HK-2 (cell line): ENCODE measurements around the gene KLF7.

Source experiments
- DNase-seq: peaks from one replicate; pipeline ENCODE4 v3.0.0-alpha.2; 2018; ENCODE audit not compliant: unreplicated experiment

Gene KLF7

DNA sequence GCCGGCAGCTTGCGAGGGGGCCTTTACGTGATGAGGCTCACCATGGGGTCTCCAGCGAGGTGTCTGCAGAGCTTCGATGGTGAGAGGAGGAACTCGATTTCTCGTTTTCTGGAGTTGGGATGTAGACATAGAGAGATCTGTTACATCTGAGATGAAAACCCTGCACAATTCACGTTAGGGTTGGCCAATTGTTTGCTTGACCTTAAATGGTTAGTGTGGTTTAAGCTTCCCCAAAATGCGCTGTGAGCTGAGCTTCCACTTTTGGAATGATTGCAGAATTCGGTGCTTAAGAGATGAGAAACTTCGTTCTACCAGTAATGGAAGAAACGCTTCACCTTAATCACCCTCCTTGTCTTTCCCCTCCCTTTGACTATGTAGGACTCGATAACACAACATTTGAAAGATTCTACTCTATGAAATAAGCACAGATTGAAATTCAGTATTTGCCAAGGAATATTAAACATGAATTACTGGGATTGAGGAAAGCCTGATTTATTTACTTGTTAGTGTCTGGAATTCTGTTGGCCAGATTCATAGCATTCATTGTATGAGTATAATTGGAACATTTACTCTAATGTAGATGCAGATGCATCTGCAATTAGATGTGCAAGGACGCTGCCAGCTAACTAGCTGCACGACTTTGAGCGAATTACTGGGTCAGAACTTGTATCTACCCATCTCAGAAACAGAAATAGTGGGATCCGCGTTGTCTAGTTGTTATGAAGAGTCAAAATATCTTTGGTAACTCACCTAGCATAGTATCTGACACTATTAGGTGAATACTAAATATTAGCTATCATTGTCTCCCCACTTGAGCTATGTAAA, 1.6 kb upstream of the KLF7 start:
- DNase-seq = no peak

GRCh38 chr2:207166349-207167098, 776 bp upstream of the KLF7 start:
- peak; percentile 81 for DNase-seq

DNA sequence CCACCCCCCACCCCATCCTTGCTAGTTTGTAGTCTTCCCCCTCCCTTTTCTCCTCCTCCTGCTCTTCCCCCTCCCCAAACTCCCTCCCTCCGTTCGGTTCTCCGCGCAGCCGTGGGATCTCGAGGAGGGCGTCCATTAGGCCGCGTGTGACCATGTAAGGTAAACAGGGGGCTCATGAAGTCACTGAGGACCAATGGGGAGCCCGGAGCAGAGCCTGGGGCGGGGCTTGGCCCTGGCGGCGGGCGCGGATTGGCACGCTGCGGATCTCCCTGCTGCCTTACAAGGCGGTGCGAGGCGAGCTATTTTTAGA, 246 bp upstream of the KLF7 start:
- DNase-seq = peak; percentile 99

DNA sequence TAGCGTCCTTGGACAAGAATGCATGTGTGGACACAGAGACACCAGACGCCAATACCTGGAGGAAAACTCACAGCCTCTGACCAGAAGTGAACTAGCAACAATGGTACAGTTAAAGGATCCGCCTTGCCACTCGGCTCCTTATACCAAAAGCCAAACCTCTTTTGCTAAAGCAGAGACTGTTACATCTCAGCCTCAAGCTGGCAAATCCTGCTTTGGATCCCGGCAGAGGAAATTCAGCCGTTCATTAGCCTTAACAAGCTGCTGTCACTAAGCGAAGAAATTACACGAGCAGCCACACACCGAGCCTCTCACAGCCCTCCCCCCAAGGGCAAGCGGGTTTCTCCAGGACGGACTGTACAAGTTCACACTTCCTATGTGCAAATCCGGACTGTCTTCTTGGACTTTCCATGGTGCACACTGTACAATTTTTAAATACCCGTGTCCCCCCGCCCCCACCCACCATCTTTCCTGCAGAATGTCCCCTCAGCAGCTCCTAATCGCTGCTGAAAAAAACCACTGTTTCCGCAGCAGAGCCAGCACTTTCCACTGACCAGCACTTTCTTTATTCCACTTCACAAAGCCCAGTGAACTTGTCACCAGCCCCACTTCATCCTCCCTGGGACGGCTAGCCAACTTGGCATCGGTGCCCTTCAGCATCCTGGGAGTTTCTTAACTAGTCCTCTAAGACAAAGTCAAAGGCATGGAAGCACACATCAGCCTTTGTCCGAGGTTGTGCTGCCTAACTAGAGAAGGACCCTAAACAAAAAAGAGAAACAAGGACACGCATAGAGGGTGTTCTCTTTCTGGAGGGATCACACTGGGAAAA, 1.5 kb downstream of the KLF7 start:
- DNase-seq = peak; percentile 60

- DNase-seq = no peak
These were observed 2.1 kb downstream of the KLF7 start for GRCh38 chr2:207163756-207164005.

- DNase-seq = peak; percentile 53
These were observed 2.5 kb downstream of the KLF7 start for GRCh38 chr2:207163053-207163755.

GRCh38 chr2:207162316-207162715, 3.4 kb downstream of the KLF7 start:
- no peak for DNase-seq

DNA sequence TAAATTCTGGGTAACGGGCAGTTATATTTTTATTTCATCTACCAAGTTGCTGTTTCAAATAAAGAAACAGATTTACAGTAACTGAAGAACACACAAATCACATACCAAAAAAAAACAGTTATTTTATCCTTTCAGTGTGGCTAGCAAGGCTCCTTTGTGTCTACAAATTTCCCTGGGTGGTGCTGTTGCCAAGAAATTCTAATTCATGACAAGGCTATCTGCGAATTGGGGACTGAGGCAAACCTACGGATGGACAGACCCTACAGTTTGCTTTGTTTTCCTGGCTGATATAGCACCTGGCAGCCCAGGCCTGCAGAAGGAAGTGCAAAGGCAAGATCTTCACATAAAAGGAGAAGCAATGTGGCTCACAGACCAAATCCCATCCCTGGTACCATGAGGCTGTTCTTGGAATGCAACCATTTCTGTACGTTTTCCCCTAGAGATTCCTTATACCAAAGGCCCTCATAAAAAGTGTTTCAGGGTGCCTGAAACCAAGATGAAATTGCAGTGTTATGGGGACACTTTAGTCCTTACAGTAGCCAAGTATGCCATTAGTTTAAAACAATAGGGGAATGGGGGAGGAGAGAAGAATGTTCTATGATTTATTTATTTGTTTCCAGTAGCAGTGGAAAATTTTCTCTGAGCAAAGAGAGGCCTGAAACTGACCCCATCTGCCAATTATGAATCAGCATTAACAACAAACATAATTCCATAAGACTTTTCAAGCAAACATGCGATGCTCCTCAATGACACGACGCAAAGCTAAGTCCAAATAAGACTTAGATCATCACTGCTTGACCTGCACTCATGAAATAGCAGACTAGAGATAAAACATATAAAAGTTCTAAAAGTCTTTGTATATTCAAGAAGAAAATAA, 4.3 kb downstream of the KLF7 start:
- no peak for DNase-seq

DNA sequence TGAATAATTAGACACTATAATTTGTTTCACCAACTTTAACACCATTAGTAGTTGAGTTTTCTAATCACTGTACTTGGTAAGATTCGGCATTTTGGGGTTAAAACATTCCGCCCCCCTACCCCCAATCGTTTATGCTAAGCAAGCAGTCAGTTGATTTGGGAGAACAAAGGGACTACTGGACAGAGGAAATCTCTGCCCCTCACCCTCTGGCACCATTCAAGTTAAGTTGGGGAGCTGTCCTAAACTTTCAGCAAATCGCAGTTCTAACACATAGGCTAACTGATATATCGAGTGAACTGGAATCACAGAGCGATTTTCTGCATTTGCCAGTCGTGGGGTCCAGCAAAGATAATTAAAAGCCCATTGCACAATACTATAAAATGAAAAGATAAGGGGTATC, 5.6 kb downstream of the KLF7 start:
- DNase-seq = no peak

- no peak for DNase-seq
These were observed 6.7 kb downstream of the KLF7 start for GRCh38 chr2:207159002-207159401.

GRCh38 chr2:207157731-207158130, 8.0 kb downstream of the KLF7 start:
- no peak for DNase-seq

- DNase-seq = no peak
These were observed 8.6 kb downstream of the KLF7 start for GRCh38 chr2:207157162-207157481.

- DNase-seq = no peak
These were observed 9.1 kb downstream of the KLF7 start for GRCh38 chr2:207156451-207157161.

DNA sequence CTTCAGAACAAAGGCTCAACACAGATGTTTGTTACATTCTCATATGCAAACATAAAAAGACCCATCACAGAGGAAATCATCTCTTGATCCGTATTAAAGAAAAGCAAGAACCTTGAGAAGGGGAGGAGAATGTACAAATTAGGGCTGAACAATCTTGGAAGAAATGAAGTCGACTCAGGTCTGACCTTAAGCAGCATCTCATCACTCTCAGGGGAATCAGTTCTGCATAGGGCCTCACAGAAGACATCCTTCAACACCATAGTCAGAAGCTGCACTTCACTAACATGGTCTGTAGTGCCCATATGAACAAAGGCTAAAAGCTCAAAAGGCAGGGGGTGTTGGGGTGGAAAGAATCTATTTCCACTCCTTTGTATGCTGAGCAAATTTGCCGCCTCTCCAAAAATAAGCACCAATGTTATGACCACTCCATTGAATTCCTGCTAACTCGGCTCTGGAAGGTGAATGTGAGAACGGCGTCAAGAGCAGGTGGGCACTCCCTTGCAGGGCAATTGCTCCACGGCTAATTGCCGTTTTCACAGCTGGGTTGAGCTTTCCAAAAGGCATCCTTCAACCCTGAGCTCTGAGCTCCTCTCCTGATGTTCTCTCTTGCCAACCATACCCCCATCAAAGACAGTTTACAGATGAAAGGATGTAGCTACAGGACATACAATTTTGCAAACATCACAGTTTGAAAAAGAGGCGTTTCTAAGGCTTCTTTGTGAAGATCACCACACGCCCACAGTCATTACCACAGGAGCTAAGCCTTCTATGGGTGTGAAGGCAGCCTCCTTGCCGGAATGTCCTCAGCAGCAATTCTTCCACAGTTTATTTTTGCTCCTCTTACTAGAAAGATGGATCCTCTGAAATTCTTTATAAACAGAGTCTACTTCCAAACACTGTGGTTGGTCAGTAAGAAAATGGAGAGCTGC, 10.0 kb downstream of the KLF7 start:
- DNase-seq = no peak

- DNase-seq = no peak
These were observed 10.9 kb downstream of the KLF7 start for GRCh38 chr2:207154556-207155510.

DNA sequence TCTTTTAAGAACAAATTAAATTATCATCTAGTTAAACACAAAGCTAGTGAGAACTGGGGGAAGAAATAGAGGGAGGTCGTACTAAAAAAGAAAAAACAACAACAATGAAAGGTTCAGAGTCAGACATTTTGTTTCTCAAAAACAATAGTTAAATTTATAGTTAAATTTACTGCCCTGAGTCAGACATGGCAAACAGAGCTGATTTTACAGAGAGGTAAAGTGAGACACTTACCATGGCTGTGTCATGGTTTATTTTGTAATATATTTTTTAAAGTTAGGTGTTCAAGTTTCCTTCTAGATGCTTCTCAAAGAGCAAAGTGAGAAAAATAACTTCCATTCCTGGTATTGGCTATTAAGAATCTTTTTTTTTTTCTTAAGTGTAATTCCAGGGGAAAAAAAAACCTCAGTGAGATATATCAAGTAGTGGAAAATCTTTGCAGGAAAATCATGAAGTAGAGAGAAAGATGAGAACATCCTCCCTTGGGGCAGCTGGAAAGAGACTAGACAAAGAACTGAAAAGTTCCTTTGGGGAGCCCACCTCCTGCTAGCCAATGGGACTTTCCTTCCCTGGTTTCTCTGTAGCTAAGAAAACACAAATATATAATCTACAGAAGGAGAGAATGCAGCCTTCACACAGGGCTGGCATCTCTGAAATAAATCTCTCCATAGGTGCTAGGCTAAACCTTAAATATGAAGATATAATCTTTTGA, 12.3 kb downstream of the KLF7 start:
- DNase-seq = no peak

DNA sequence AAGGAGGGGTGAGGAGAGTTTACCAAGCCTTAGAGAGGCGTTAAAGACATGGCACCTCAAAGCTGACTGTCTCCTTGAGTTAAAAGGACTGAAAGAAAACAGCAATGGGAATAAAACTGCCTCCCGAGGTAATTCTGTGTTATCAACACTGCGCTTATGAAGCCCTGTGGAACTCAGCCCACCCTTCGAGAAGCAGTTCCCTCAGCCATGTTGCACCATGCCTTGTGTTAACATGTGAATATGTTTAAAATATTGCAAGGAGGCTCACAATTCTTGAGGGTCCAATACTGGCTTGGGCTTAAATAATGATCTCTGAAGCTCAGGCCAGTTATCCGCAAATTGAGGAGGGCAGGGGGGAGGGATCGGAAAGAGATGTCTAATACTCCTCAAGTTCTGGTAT, 14.7 kb downstream of the KLF7 start:
- no peak for DNase-seq

- no peak for DNase-seq
These were observed 15.5 kb downstream of the KLF7 start for GRCh38 chr2:207150284-207150683.
